Retinal pigment epithelial cell (primary cell): ENCODE measurements around the gene SLC25A30.

Experiments used
- DNase-seq: peaks from one replicate; pipeline ENCODE4 v3.0.0-alpha.2; 2010; ENCODE audit warnings: low read depth
- H3K4me3 ChIP-seq: 2 replicates; pipeline ENCODE4 v1.5.1; 2011; ENCODE audit warnings: mild to moderate bottlenecking, low read length, control low read depth, moderate library complexity
- TF ChIP-seq, protein P1 (sequence below): conservative IDR thresholded peaks from 2 replicates; pipeline ENCODE4 v1.5.1; 2011; ENCODE audit warnings: low read depth, low read length, control low read depth, inconsistent platforms

Gene SLC25A30

DNA sequence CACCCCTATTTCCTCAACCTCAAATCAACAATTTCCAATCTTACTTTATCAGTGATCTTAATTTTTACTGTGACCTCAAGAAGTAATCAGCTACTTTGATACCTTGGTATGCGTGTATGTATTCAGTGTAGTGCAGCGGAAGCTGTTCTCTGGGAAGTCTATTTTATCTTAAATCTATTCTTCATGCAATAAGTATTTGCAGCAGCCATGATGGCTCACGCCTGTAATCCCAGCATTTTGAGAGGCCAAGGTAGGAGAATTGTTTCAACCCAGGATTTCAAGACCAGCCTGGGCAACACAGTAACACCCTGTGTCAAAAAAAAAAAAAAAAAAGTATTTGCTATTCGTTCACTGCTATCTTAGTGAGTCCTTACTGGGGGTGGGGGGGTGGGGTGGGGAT, 6.5 kb downstream of the SLC25A30 start:
- TF ChIP-seq, protein P1, sequence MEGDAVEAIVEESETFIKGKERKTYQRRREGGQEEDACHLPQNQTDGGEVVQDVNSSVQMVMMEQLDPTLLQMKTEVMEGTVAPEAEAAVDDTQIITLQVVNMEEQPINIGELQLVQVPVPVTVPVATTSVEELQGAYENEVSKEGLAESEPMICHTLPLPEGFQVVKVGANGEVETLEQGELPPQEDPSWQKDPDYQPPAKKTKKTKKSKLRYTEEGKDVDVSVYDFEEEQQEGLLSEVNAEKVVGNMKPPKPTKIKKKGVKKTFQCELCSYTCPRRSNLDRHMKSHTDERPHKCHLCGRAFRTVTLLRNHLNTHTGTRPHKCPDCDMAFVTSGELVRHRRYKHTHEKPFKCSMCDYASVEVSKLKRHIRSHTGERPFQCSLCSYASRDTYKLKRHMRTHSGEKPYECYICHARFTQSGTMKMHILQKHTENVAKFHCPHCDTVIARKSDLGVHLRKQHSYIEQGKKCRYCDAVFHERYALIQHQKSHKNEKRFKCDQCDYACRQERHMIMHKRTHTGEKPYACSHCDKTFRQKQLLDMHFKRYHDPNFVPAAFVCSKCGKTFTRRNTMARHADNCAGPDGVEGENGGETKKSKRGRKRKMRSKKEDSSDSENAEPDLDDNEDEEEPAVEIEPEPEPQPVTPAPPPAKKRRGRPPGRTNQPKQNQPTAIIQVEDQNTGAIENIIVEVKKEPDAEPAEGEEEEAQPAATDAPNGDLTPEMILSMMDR, result no peak
- H3K4me3 ChIP-seq, result no peak overlapping the region
- DNase-seq, result no peak

GRCh38 chr13:45411221-45411620, 7.0 kb downstream of the SLC25A30 start:
- TF ChIP-seq, protein P1, result no peak
- H3K4me3 ChIP-seq, result no peak overlapping the region
- DNase-seq, result no peak

DNA sequence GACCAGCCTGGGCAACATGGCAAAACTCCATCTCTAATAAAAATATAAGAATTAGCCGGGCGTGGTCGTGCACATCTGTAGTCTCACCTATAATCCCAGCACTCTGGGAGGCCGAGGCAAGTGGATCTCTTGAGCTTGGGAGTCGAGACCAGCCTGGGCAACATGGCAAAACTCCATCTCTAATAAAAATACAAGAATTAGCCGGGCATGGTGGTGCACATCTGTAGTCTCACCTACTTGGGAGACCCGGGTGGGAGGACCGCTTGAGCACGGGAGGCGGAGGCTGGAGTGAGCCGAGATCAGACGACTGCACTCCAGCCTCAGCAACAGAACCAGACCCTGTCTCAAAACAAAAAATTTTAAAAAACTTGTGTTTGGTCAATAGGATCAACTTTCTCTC, 7.7 kb downstream of the SLC25A30 start:
- no peak overlapping the region for H3K4me3 ChIP-seq
- TF ChIP-seq, protein P1, result no peak
- no peak for DNase-seq

- TF ChIP-seq, protein P1, result no peak
Observed at GRCh38 chr13:45410001-45410400, 8.2 kb downstream of the SLC25A30 start.

GRCh38 chr13:45406421-45406820, 11.8 kb downstream of the SLC25A30 start:
- TF ChIP-seq, protein P1, result no peak
- no peak for DNase-seq
- H3K4me3 ChIP-seq, result no peak overlapping the region

More at GRCh38 chr13:45410001-45410400, 8.2 kb downstream of the SLC25A30 start:
- DNase-seq, result no peak
- no peak overlapping the region for H3K4me3 ChIP-seq

DNA sequence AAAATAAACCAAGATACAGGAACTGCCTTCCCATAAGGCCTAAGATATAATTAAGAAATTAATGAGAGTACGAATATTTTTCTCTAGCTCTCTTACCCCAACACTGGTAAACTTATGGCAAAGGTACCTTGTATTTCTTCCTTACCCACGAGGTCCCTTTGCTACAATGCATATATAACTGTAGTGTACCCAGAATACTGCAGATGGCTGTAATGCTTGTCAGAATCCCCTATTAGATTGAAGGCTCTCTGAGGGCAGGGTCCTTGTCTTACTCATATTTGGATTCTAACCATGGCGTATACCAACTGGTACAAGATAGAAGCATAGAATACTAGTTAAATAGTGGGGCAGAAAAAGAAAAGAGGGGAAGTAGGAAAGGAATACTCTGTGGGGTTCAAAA, 15.1 kb downstream of the SLC25A30 start:
- no peak overlapping the region for H3K4me3 ChIP-seq
- no peak for DNase-seq
- TF ChIP-seq, protein P1, result no peak

- TF ChIP-seq, protein P1, result no peak
- peak; percentile 72 for DNase-seq
- H3K4me3 ChIP-seq, result no peak overlapping the region
Observed at GRCh38 chr13:45402641-45403040, 15.5 kb downstream of the SLC25A30 start.
